ENCODE results near the gene ANGEL2.

ANGEL2 gene

DNA sequence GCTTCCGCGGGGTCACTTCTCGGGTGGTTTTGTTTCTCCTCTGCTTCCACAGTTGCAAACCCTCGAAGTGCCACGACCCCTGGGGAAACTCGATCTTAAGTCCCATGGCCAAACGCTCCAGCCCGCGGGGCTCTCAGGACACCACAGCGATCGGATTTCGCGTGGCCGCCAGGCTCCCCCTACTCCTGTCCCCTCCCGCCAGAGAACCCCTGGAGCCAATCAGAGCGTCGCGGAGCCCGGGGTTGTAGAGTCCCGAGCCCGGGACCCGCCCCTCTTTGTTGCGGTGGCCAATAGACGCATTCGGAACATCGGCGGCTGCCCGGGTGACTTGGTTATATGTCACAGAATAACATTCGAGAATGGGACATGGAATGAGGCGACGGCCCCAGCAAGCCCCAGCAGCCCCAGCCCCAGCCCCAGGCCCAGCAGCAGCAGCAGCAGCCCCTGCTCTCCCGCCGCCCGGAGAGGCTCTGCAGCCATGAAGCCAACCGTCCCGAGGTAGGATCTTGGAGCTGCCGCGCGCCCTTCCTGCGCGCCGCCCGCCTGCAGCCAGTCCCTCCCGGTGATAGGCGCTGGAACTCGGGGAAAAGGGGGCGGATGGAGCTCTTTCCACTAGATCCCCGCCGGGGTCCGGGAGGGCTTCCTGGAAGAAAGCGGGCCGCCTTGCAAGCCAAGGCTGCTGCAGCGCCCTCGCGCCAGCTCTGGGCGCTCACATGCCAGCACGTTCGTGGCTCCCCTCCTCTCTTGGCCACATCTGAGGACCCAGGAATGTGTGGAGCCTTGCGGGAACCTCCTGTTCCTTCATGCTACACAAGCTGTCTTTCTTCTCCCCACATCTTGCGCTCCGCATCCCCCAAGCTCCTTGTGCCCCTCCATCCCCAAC lies 65.2 kb downstream of the ANGEL2 start, which contains the start of gene VASH2:
TSS of gene VASH2 (plus strand) at position 299 of the 883 bp plus-strand sequence. CDS start 1,002 bp downstream, outside the sequence.
- peak; percentile 81 for DNase-seq

DNA sequence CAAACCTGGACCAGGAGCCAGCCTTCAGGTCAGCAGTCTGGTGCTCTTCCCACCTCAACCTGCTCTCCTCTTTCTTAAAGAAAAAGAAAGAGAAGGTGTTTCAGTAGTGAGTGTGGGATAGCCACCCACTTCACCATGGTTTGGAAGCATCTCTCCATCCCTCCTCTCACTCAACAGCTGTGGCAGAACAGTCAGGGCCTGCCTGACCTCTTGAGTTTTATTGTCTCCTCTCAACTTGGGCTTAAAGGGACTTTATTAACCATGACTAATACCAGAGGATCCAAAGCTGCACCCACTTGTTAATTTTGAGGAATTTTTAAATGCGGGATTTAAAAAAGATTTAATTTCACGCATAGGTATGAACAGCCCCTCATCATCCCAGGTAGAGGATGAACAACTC lies 65.9 kb downstream of the ANGEL2 start:
- DNase-seq: no peak

DNA sequence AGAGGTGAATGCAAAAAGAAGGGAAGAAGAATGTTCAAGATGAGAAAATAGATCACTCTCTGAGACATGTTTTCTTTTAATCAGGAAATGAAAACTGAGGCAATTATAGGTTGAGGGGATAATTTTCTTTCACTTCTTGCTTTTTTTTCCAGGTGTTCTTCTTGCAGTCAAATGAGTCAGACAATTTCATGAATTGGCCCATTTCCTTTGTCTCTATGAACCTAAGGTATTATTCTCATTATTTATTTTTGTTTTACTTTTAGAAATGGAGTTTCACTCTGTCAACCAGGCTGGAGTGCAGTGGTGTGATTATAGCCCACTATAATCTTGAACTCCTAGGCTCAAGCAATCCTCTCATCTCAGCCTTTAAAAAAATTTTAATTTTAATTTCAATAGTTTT lies 68.8 kb downstream of the ANGEL2 start:
- DNase-seq: no peak

DNA sequence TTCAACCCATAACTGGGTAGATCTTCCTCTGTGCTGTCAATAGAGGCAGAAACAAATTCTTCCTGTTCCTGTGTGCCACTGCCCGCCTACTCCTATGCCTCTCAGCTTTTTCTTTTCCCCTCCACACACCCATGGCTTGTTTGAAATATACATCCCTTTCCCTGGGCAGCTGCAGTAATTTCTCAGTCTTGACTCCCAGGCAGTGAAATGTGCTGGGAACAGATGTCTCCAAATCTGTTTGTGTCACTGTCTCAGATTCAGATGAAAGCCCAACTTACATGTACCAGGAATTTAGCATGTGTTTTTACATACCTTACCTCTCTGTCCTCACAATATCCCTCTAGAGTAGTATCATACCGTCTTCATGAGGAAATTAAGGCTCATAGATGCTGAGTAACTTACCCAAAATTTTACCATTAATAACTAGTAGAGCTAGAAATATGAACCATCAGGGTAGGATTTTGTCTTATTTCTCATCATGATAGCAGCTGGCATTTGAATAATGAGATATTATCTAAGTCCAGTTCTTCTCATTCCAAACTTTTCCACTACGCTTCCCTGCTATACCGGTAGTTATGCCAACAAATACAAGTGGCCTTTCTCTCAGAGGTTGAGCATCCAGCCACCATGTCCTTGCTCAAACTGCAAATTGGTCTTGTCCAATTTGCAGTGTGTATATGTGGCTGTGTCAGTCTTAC lies 70.1 kb downstream of the ANGEL2 start:
- DNase-seq: no peak

DNA sequence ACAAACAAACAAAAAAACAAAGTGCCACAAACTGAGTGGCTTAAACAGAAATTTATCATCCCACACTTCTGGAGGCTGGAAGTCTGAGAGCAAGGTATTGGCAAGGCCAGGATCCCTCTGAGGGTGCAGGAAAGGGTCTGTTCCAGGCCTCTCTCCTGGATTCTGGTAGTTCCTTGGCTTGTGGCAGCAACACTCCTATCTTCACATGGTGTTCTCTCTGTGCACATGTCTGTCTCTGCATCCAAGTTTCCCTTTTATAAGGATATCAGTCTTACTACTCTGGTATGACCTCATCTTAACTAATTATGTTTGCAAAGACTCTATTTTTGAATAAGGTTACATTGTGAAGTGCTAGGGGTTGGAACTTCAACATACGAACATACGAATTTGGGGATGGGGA lies 70.6 kb downstream of the ANGEL2 start:
- no peak for DNase-seq

DNA sequence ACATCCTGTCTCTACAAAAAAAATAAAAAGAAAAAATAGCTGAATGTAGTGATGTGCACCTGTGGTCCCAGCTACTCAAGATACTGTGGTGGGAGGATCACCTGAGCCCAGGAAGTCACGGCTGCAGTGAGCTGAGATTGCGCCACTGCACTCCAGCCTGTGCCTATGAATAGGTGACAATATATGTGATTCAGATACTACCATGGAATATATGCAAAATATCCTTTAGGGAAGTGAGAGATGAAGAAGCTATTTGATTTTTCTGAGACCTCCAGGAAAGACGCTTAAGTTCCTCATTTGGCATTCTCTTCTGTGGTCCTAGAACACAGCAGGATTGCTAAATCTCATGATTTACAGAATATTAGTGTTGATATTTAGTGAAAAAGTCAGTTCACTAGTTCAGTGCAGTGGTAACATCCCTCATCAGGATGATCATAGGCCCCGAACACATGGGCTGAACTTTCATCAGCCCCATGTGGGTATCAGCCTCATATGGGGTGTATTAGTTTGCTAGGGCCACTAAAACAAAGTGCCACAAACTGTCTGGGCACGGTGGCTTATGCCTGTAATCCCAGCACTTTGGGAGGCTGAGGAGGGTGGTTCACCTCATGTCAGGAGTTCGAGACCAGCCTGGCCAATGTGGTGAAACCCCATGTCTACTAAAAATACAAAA lies 71.3 kb downstream of the ANGEL2 start:
- DNase-seq: no peak

DNA sequence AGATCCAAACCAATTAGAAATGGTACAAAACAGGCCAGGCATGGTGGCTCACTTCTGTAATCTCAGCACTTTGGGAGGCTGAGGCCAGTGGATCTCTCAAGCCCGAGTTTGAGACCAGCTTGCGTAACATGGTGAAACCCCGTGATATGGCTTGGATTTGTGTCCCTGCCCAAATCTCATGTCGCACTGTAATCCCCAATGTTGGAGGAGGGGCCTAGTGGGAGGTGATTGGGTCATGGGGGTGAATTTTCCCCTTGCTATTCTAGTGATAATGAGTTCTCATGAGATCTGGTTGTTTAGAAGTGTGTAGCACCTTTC lies 72.3 kb downstream of the ANGEL2 start:
- no peak for DNase-seq

DNA sequence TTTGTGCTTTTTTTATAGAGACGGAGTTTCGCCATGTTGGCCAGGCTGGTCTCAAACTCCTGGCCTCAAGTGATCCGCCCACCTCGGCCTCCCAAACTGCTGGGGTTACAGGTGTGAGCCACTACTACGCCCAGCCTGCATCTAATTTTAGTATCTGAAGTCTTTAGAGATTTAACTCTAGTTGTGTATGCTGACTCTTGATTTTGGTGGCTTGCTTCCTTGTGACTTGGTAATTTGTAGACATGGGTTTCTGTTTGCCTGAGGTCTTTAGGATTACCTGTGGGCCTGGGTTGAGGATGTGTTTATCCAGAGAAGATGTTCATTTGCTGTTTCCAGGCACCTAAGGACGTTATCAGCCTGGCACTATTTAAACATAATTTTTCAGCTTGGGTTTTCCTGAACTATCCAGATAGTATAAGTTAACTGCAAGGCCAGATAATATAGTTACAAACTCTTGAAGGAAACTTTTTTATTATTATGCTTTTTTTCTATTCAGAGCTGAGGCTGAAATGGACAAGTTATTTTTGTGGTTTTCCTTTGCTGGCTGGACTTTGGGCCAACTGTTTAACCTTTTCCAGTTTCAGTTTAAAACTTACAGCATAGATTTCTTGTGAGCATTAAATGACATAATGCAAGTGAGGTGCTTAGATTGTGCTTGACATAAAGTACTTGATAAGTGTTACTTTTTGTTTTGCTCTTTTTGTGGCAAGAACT lies 72.8 kb downstream of the ANGEL2 start:
- DNase-seq: no peak

All from fibroblast of upper back skin (primary cell).